ENCODE data around the gene CLCNKA.

The CLCNKA gene

DNA sequence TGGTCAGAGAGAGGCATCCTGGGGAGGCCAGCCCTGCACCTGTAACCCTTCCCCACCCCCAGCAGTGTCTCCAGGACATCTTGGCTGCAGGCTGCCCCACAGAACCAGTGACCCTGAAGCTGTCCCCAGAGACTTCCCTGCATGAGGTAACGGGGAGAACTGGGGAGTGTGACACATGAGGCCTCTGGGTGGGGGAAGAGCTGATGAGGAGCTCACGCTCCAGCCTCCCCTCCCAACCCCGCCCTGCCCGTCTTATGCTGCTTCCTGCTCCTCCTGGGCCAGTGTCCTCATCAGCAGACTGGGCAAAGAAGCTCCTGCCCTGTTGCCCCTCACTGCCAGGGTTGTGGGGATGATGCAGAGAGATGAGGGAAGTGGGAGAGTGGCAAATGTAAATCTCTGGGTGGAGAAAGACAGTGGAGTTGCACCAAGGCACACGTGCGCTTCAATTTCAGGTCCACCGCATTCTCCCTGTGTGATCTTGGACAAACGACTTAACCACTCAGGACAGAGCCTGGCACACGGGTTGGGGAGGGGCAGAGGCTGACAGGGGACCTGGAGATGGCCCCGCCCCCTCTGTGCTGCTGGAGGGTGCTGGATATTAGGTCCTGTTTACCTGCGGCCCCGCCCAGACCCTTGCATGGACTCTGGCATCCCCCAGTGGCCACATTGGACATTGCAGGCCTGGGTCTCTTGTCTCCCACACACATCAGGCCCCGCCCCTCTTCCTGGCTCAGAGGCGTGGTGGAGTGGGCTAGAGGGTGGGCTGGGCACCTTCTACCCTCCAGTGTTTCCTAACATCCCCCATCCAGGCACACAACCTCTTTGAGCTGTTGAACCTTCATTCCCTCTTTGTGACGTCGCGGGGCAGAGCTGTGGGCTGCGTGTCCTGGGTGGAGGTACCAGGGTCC, 34.0 kb downstream of the CLCNKA start:
- TF ChIP-seq FOXP2 (optimal IDR thresholded peaks at IDR 0.05; ENCODE audit: borderline replicate concordance, extremely low read depth, extremely low read length, insufficient read depth) (peak; percentile 40), SIN3A (IDR thresholded peaks at IDR 0.05; ENCODE audit: borderline replicate concordance, insufficient read depth, low read length) (no peak), TAF1 (IDR thresholded peaks at IDR 0.05; ENCODE audit: borderline replicate concordance, insufficient read depth, low read length) (no peak), POLR2AphosphoS5 (IDR thresholded peaks at IDR 0.05; ENCODE audit: low read depth, low read length) (no peak)
- TF ChIP-seq, protein P1, sequence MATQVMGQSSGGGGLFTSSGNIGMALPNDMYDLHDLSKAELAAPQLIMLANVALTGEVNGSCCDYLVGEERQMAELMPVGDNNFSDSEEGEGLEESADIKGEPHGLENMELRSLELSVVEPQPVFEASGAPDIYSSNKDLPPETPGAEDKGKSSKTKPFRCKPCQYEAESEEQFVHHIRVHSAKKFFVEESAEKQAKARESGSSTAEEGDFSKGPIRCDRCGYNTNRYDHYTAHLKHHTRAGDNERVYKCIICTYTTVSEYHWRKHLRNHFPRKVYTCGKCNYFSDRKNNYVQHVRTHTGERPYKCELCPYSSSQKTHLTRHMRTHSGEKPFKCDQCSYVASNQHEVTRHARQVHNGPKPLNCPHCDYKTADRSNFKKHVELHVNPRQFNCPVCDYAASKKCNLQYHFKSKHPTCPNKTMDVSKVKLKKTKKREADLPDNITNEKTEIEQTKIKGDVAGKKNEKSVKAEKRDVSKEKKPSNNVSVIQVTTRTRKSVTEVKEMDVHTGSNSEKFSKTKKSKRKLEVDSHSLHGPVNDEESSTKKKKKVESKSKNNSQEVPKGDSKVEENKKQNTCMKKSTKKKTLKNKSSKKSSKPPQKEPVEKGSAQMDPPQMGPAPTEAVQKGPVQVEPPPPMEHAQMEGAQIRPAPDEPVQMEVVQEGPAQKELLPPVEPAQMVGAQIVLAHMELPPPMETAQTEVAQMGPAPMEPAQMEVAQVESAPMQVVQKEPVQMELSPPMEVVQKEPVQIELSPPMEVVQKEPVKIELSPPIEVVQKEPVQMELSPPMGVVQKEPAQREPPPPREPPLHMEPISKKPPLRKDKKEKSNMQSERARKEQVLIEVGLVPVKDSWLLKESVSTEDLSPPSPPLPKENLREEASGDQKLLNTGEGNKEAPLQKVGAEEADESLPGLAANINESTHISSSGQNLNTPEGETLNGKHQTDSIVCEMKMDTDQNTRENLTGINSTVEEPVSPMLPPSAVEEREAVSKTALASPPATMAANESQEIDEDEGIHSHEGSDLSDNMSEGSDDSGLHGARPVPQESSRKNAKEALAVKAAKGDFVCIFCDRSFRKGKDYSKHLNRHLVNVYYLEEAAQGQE (IDR thresholded peaks at IDR 0.05; ENCODE audit: insufficient read depth in 1 of 2, low read depth in 2 of 2, low read length in 2 of 2), result no peak

DNA sequence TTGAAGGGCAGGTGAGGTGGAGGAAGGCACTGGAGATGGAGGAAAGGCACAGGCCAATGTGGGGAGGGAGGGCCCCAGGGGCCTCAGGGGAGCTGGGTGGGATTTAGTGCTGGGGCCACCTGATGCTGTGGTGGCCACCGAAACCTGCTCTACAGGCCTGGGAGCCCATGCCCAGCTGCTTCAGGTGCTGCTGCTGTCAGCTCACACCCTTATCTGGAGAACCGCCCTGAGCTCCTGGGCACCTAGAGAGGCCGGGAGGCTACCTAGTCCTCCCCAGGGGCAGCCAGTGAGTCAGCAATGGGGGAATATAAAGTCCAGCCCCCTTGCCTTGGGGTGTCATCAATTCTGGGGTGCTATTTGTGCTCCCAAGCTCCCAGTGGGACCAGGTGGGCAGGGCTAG, 39.4 kb downstream of the CLCNKA start:
- TF ChIP-seq POLR2AphosphoS5 (IDR thresholded peaks at IDR 0.05; ENCODE audit: low read depth, low read length) (no peak), SIN3A (IDR thresholded peaks at IDR 0.05; ENCODE audit: borderline replicate concordance, insufficient read depth, low read length) (no peak), FOXP2 (optimal IDR thresholded peaks at IDR 0.05; ENCODE audit: borderline replicate concordance, extremely low read depth, extremely low read length, insufficient read depth) (no peak), TAF1 (IDR thresholded peaks at IDR 0.05; ENCODE audit: borderline replicate concordance, insufficient read depth, low read length) (no peak)
- TF ChIP-seq, protein P1 (IDR thresholded peaks at IDR 0.05; ENCODE audit: insufficient read depth in 1 of 2, low read depth in 2 of 2, low read length in 2 of 2), result no peak

DNA sequence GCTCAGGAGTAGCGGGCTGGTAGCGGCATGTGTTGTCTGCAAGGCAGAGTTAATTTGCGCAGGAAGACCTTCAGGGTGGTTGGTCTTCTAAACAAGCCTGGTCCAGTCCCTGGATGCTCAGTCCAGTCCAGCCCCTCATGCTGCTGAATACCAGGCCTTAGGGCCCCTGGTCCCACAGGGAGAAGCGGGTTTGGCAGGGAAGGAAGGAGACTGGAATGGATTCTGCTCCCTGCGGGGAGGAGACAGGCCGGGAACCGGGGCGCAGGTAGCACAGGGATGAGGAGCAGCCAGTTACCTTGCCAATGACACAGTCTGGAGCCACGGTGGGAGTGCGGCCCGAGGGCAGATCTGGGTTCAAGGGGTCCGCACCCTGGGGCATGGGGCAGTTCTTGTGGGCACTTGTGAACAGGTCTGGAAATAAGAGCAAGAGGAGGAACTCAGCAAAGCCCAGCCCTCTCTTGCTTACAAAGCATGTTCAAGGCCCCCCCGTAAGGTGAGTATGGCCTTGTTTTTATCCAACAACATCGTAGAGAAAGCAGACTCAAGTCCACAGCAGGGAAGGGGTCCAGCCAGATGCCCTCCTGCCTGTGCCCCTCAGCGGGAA, 41.5 kb downstream of the CLCNKA start:
- TF ChIP-seq TAF1 (IDR thresholded peaks at IDR 0.05; ENCODE audit: borderline replicate concordance, insufficient read depth, low read length) (no peak), POLR2AphosphoS5 (IDR thresholded peaks at IDR 0.05; ENCODE audit: low read depth, low read length) (no peak), FOXP2 (optimal IDR thresholded peaks at IDR 0.05; ENCODE audit: borderline replicate concordance, extremely low read depth, extremely low read length, insufficient read depth) (no peak), SIN3A (IDR thresholded peaks at IDR 0.05; ENCODE audit: borderline replicate concordance, insufficient read depth, low read length) (no peak)
- TF ChIP-seq, protein P1 (IDR thresholded peaks at IDR 0.05; ENCODE audit: insufficient read depth in 1 of 2, low read depth in 2 of 2, low read length in 2 of 2), result no peak

DNA sequence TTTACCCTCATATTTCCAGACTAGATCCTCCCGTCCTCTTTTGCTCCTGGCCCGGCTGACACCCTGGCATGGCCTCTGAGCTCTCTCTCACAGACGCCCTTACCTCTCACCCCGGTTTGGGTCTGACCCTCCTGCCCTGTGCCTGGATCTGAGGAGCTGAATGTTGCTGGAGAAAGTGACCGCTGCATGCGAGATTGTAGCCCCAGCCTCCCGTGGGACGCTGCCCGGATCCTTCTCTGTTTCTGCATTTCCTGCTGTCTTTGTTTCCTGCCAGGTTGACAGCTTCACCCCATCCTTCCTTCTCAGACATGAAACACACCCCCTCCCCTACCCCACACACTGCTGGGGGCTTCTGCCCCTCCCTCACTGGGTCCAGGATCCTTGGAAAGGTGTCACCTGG, 42.1 kb downstream of the CLCNKA start:
- no peak for TF ChIP-seq SIN3A (IDR thresholded peaks at IDR 0.05; ENCODE audit: borderline replicate concordance, insufficient read depth, low read length)
- TF ChIP-seq, protein P1 (IDR thresholded peaks at IDR 0.05; ENCODE audit: insufficient read depth in 1 of 2, low read depth in 2 of 2, low read length in 2 of 2), result no peak
- TF ChIP-seq FOXP2 (optimal IDR thresholded peaks at IDR 0.05; ENCODE audit: borderline replicate concordance, extremely low read depth, extremely low read length, insufficient read depth), result no peak
- no peak for TF ChIP-seq TAF1 (IDR thresholded peaks at IDR 0.05; ENCODE audit: borderline replicate concordance, insufficient read depth, low read length)
